Measurements from ENCODE around the gene PLEKHA1. TPM values are rescaled to one million over a fixed set of nuclear protein-coding genes. Genes with fewer than 3 reads are reported as not detected.

PLEKHA1 gene
- total RNA-seq, 1 experiment from 2014 or later = 30.6 TPM

GRCh38 chr10:122407375-122408125 is 33.0 kb downstream of the PLEKHA1 start:
- Histone ChIP-seq H3K36me3 (ENCODE audit: control insufficient read depth in 1 of 2, insufficient read depth in 2 of 2, low read length in 2 of 2) (peaks cover 0 to 3% of the 10 kb centered on the region in 2 experiments; a peak in 1 of 4 replicates), H2AFZ (ENCODE audit: low read depth, low read length, poor library complexity, severe bottlenecking) (no peak overlapping the region), H3K79me2 (ENCODE audit: insufficient read depth, low read length) (no peaks in the 10 kb centered on the region), H3K9me2 (ENCODE audit: insufficient read depth) (no peaks in the 10 kb centered on the region), H3K9me3 (ENCODE audit: control insufficient read depth in 1 of 2, insufficient read depth in 1 of 2, low read depth in 1 of 2, low read length in 2 of 2) (no peaks in the 10 kb centered on the region), H3K4me3 (replicated peaks in 1 of 2; ENCODE audit: low read depth in 1 of 2, low read length in 2 of 2) (no peak overlapping the region), H4K20me1 (ENCODE audit: insufficient read depth) (no peaks in the 10 kb centered on the region), H3K4me2 (ENCODE audit: low read length) (no peak overlapping the region), H3K27ac (ENCODE audit: low read depth, low read length) (no peak overlapping the region), H3K9ac (ENCODE audit: low read length) (no peak overlapping the region), H3K27me3 (ENCODE audit: insufficient read depth, low read length) (no peaks in the 10 kb centered on the region), H3K4me1 (ENCODE audit: control insufficient read depth in 1 of 2, insufficient read depth in 2 of 2, low read length in 2 of 2) (no peaks in the 10 kb centered on the region)
- no peak for TF ChIP-seq POLR2A (IDR thresholded peaks at IDR 0.05; ENCODE audit: borderline replicate concordance, extremely low read depth, insufficient read depth, insufficient read length)
- TF ChIP-seq ATF3 (IDR thresholded peaks at IDR 0.05) = 0 out of 2 replicates have a peak, but pooled peaks have one; percentile 22
- POLR2A ChIA-PET = no interaction called here
- DNase-seq (ENCODE audit: low read depth, low spot score) = no peak
- RAD21 ChIA-PET (ENCODE audit: low non-redundant PET in 1 of 2, low total read pairs in 2 of 2, uncharacterized antibody in 2 of 2, unreplicated experiment in 2 of 2) = no interaction called here
- ATAC-seq = no peak
- intact Hi-C loops (cut with micrococcal nuclease) = no loop called here
- CTCF ChIA-PET = no interaction called here
- BruUV-seq (replicated peaks) = TSS peak; percentile 11

GRCh38 chr10:122413327-122413726 is 38.8 kb downstream of the PLEKHA1 start:
- ATAC-seq (no peak), DNase-seq (ENCODE audit: low read depth, low spot score) (no peak)
- no peak overlapping the region for H3K4me3 ChIP-seq (replicated peaks in 1 of 2; ENCODE audit: low read depth in 1 of 2, low read length in 2 of 2)
- peaks cover 7 to 22% of the 10 kb centered on the region in 2 experiments; a peak in 3 of 4 replicates for H3K36me3 ChIP-seq (ENCODE audit: control insufficient read depth in 1 of 2, insufficient read depth in 2 of 2, low read length in 2 of 2)
- H3K4me2 ChIP-seq (ENCODE audit: low read length) = no peak overlapping the region
- no peaks in the 10 kb centered on the region for H3K4me1 ChIP-seq (ENCODE audit: control insufficient read depth in 1 of 2, insufficient read depth in 2 of 2, low read length in 2 of 2)
- H3K9ac ChIP-seq (ENCODE audit: low read length) = no peak overlapping the region
- H2AFZ ChIP-seq (ENCODE audit: low read depth, low read length, poor library complexity, severe bottlenecking) = no peak overlapping the region
- ChIA-PET RAD21 (ENCODE audit: low non-redundant PET in 1 of 2, low total read pairs in 2 of 2, uncharacterized antibody in 2 of 2, unreplicated experiment in 2 of 2) (no interaction called here), CTCF (interaction anchor here (2.0 kb wide), 1 partner anchor 115 kb away, joined by 5 read pairs; no protein-coding TSS in a partner anchor), POLR2A (no interaction called here)
- H4K20me1 ChIP-seq (ENCODE audit: insufficient read depth) = no peaks in the 10 kb centered on the region
- no peaks in the 10 kb centered on the region for H3K9me2 ChIP-seq (ENCODE audit: insufficient read depth)
- no peak for TF ChIP-seq ATF3 (IDR thresholded peaks at IDR 0.05)
- TF ChIP-seq ZFX (IDR thresholded peaks at IDR 0.05) = no peak
- no TSS peak for BruUV-seq (replicated peaks)
- H3K27me3 ChIP-seq (ENCODE audit: insufficient read depth, low read length) = no peaks in the 10 kb centered on the region
- H3K9me3 ChIP-seq (ENCODE audit: control insufficient read depth in 1 of 2, insufficient read depth in 1 of 2, low read depth in 1 of 2, low read length in 2 of 2) = no peaks in the 10 kb centered on the region
- H3K27ac ChIP-seq (ENCODE audit: low read depth, low read length) = no peak overlapping the region
- intact Hi-C loops (cut with micrococcal nuclease) = loop anchor here (2.0 kb wide), 1 partner anchor 17 kb away; no protein-coding TSS in a partner anchor
- no peaks in the 10 kb centered on the region for H3K79me2 ChIP-seq (ENCODE audit: insufficient read depth, low read length)
